SK-N-SH treated with all-trans-retinoic acid at 6 μM for 48 hours (cell line): ENCODE results near the gene TTC5.
"Not testable (repeated sequence)": the region's sequence is repeated elsewhere in the genome, so short reads cannot be mapped to it uniquely, and the experiment has no call there.

Source experiments
- GLIS3 ChIP-seq: fragments of 250-450 bp; sonication (Bioruptor Pico); IDR thresholded peaks from 2 replicates; pipeline ENCODE4 v1.5.0; 2020; ENCODE audit warnings: mild to moderate bottlenecking, moderate library complexity
- ISL1 ChIP-seq: fragments of 250-450 bp; sonication (Bioruptor Pico); IDR thresholded peaks from 2 replicates; pipeline ENCODE4 v2.1.2; 2022; ENCODE audit warnings: mild to moderate bottlenecking, moderate library complexity
- PATZ1 ChIP-seq: fragments of 250-450 bp; sonication (Bioruptor Pico); IDR thresholded peaks from 2 replicates; pipeline ENCODE4 v1.8.0; 2020; ENCODE audit warnings: mild to moderate bottlenecking, moderate library complexity, borderline replicate concordance
- TF ChIP-seq, protein P1 (sequence below): fragments of 250-450 bp; sonication (Bioruptor Pico); IDR thresholded peaks from 2 replicates; pipeline ENCODE4 v1.5.1; 2021; ENCODE audit warnings: mild to moderate bottlenecking, moderate library complexity

GRCh38 chr14:20341032-20341431 lies 35.3 kb upstream of the TTC5 start:
- not testable (repeated sequence) for TF ChIP-seq GLIS3, ISL1, PATZ1 (CRISPR knock-in tag)
- TF ChIP-seq, protein P1, sequence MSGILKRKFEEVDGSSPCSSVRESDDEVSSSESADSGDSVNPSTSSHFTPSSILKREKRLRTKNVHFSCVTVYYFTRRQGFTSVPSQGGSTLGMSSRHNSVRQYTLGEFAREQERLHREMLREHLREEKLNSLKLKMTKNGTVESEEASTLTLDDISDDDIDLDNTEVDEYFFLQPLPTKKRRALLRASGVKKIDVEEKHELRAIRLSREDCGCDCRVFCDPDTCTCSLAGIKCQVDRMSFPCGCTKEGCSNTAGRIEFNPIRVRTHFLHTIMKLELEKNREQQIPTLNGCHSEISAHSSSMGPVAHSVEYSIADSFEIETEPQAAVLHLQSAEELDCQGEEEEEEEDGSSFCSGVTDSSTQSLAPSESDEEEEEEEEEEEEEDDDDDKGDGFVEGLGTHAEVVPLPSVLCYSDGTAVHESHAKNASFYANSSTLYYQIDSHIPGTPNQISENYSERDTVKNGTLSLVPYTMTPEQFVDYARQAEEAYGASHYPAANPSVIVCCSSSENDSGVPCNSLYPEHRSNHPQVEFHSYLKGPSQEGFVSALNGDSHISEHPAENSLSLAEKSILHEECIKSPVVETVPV, result not testable (repeated sequence)
